ENCODE measurements around the gene CALR3. TPM values are rescaled to one million over a fixed set of nuclear protein-coding genes. Genes with fewer than 3 reads are reported as not detected.
"Not testable (repeated sequence)": the region's sequence is repeated elsewhere in the genome, so short reads cannot be mapped to it uniquely, and the experiment has no call there.

CALR3 gene
- total RNA-seq, 1 experiment from 2014 or later: 0.71 TPM

DNA sequence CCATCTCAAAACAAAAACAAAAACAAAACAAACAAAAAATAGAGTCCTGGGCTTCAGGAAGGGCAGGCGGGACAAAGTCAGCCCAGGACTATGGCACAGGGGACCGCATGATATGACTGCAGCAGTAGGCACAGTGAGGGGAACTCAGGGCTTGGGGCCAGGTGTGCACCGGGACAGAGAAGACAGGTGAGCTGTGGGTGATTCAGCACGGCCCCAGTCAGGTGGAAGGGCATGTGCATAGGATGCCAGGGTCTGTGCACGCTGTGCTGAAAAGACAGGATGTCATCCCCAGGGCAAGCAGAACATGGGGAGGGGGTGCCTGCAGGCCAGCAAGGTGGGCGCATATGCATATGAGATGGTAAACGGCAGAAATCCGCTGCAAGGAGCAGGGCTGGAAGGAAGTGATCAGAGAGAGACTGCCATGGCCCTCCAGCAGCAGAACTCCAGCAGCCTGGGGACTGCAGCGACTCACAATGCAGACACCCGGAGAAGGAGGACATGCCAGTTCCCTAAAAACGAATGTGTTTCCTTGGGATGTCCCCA, 39.2 kb downstream of the CALR3 start:
- Histone ChIP-seq H3K9me3 (ENCODE audit: low read length) (no peaks in the 10 kb centered on the region), H3K79me2 (ENCODE audit: low read length) (peaks cover 97% of the 10 kb centered on the region), H4K20me1 (ENCODE audit: insufficient read depth, low read depth, low read length) (peaks cover 19% of the 10 kb centered on the region; the same call in 1 of the 2 replicates), H3K27me3 (ENCODE audit: low read length) (no peaks in the 10 kb centered on the region), H2AFZ (ENCODE audit: low read length) (no peak overlapping the region), H3K4me3 (ENCODE audit: low read length) (no peak overlapping the region), H3K9ac (ENCODE audit: low read length) (peak overlapping the region; percentile 69), H3K9me2 (replicated peaks; ENCODE audit: insufficient read depth, low read length) (no peaks in the 10 kb centered on the region), H3K36me3 (ENCODE audit: insufficient read depth, low read length) (0 out of 2 replicates have a peak, but pooled peaks cover 2% of the 10 kb centered on the region), H3K4me1 (ENCODE audit: low read length) (peaks cover 63% of the 10 kb centered on the region), H3K27ac (ENCODE audit: low read length) (peak overlapping the region; percentile 88), H3K4me2 (ENCODE audit: low read depth, low read length, poor library complexity, severe bottlenecking) (peak overlapping the region; percentile 76)
- no peak for DNase-seq

DNA sequence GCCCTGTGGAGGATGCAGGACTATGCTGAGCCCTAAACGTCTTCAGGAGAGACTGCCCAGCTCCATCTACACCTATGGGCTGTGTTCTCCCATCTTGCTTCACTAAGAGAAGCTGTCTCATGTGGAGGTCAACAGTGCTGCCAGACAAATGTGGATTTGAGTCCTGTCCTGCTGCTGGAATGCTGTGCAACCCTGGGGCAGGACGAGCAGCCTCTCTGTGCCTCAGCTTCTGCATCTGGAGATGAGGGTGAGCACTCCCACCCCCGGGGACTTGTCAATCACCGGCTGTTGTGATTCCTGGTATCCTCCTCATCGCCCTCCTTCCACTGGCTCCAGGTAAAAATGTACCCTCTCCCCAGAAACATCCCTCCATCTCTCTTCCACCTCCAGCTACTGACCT, 40.5 kb downstream of the CALR3 start:
- Histone ChIP-seq H3K9ac (ENCODE audit: low read length) (no peak overlapping the region), H4K20me1 (ENCODE audit: insufficient read depth, low read depth, low read length) (peaks cover 15% of the 10 kb centered on the region; the same call in 1 of the 2 replicates), H3K4me1 (ENCODE audit: low read length) (peaks cover 63% of the 10 kb centered on the region)

DNA sequence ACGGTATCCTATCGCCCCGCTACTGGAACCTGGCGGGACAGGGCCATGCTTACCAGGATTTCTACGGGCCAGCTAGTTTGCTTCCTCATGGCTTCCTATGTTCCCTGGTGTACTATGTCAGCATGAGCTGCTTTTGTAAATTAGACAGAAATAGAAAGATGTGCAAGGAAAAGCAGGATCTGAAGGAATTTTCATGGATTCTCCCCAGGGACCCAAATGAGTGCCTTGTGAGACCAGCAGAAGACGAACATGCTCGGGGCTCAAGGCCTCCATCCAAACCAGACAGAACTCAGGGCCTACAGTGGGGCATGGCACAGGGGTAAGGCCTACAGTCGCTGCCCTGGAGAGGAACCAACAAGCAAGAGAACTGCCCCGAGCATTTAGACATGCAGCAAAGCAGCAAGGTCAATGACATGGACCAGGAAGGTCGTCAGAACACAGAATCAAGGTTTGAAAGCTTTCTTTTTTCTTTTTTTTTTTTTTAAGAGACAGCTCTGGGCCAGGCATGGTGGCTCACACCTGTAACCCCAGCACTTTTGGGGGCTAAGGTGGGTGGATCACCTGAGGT, 41.5 kb downstream of the CALR3 start:
- 0 out of 2 replicates have a peak, but pooled peaks cover 2% of the 10 kb centered on the region for H3K36me3 ChIP-seq (ENCODE audit: insufficient read depth, low read length)
- no peaks in the 10 kb centered on the region for H3K9me2 ChIP-seq (replicated peaks; ENCODE audit: insufficient read depth, low read length)
- no peak overlapping the region for H3K4me2 ChIP-seq (ENCODE audit: low read depth, low read length, poor library complexity, severe bottlenecking)
- DNase-seq: no peak
- peaks cover 14% of the 10 kb centered on the region; the same call in 1 of the 2 replicates for H4K20me1 ChIP-seq (ENCODE audit: insufficient read depth, low read depth, low read length)
- H3K79me2 ChIP-seq (ENCODE audit: low read length): peaks cover 97% of the 10 kb centered on the region
- H3K9ac ChIP-seq (ENCODE audit: low read length): no peak overlapping the region
- peaks cover 60% of the 10 kb centered on the region for H3K4me1 ChIP-seq (ENCODE audit: low read length)
- no peaks in the 10 kb centered on the region for H3K27me3 ChIP-seq (ENCODE audit: low read length)
- no peak overlapping the region for H2AFZ ChIP-seq (ENCODE audit: low read length)
- H3K27ac ChIP-seq (ENCODE audit: low read length): peak overlapping the region; percentile 21; the same call in 1 of the 2 replicates
- H3K9me3 ChIP-seq (ENCODE audit: low read length): no peaks in the 10 kb centered on the region
- H3K4me3 ChIP-seq (ENCODE audit: low read length): no peak overlapping the region

More for the DNA sequence above, 40.5 kb downstream of the CALR3 start:
- DNase-seq: no peak
- no peak overlapping the region for H3K4me3 ChIP-seq (ENCODE audit: low read length)
- H3K4me2 ChIP-seq (ENCODE audit: low read depth, low read length, poor library complexity, severe bottlenecking): no peak overlapping the region
- H3K79me2 ChIP-seq (ENCODE audit: low read length): peaks cover 97% of the 10 kb centered on the region
- 0 out of 2 replicates have a peak, but pooled peaks cover 2% of the 10 kb centered on the region for H3K36me3 ChIP-seq (ENCODE audit: insufficient read depth, low read length)
- no peak overlapping the region for H2AFZ ChIP-seq (ENCODE audit: low read length)
- H3K27me3 ChIP-seq (ENCODE audit: low read length): no peaks in the 10 kb centered on the region
- no peaks in the 10 kb centered on the region for H3K9me3 ChIP-seq (ENCODE audit: low read length)
- peak overlapping the region; percentile 88; the same call in 1 of the 2 replicates for H3K27ac ChIP-seq (ENCODE audit: low read length)
- no peaks in the 10 kb centered on the region for H3K9me2 ChIP-seq (replicated peaks; ENCODE audit: insufficient read depth, low read length)

DNA sequence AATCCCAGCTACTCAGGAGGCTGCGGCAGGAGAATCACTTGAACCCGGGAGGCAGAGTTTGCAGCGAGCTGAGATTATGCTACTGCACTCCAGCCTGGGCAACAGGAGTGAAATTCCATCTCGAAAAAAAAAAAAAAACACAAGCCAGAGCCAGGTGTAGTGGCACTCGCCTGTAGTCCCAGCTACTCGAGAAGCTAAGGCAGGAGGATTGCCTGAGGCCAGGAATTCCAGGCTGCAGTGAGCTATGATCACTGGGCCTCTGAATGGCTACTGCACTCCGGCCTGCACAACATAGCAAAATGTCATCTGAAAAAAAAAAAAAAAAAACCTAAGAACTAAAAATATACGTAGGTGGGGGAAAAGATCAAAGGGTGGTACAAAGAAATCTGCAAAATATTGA, 43.6 kb downstream of the CALR3 start:
- H3K9me2 ChIP-seq (replicated peaks; ENCODE audit: insufficient read depth, low read length): no peaks in the 10 kb centered on the region
- no peak overlapping the region for H3K4me2 ChIP-seq (ENCODE audit: low read depth, low read length, poor library complexity, severe bottlenecking)
- H3K4me1 ChIP-seq (ENCODE audit: low read length): peaks cover 60% of the 10 kb centered on the region
- no peaks in the 10 kb centered on the region for H3K27me3 ChIP-seq (ENCODE audit: low read length)
- H2AFZ ChIP-seq (ENCODE audit: low read length): no peak overlapping the region
- peaks cover 93% of the 10 kb centered on the region for H3K79me2 ChIP-seq (ENCODE audit: low read length)
- 0 out of 2 replicates have a peak, but pooled peaks cover 2% of the 10 kb centered on the region for H3K36me3 ChIP-seq (ENCODE audit: insufficient read depth, low read length)
- no peak overlapping the region for H3K4me3 ChIP-seq (ENCODE audit: low read length)
- DNase-seq: no peak
- peaks cover 9% of the 10 kb centered on the region; the same call in 1 of the 2 replicates for H4K20me1 ChIP-seq (ENCODE audit: insufficient read depth, low read depth, low read length)
- H3K9ac ChIP-seq (ENCODE audit: low read length): no peak overlapping the region
- H3K27ac ChIP-seq (ENCODE audit: low read length): peak overlapping the region; percentile 54
- H3K9me3 ChIP-seq (ENCODE audit: low read length): no peaks in the 10 kb centered on the region

DNA sequence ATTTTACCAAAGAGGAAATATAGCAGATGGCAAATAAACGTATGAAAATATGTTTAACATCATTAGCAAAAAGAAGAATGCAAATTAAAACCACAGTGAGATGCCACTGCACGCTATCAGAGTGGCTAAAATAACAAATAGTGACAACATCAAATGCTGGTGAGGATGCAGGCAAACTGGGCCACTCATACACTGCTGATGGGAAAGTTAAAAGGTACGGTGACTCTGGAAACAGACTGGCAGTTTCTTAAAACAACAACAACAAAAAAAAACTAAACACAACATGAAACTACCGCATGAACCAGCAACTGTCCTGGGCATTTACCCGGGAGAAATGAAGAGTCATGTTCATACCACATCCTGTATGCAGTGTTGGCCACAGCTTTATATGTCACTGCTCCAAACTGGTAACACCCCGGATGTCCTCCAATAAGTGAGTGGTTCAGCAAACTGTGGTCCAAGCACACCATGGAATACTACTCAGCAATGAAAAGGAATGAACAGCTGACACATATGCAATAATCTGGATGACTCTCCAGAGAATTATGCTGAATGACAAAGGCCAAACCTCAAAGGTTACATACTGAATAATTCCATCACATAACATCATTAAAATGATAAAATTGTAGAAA, 46.5 kb downstream of the CALR3 start:
- Histone ChIP-seq H3K27ac (ENCODE audit: low read length) (peak overlapping the region; percentile 99), H3K4me3 (ENCODE audit: low read length) (no peak overlapping the region), H3K9me2 (replicated peaks; ENCODE audit: insufficient read depth, low read length) (no peaks in the 10 kb centered on the region), H3K79me2 (ENCODE audit: low read length) (peaks cover 71% of the 10 kb centered on the region), H3K4me1 (ENCODE audit: low read length) (peaks cover 78% of the 10 kb centered on the region), H3K36me3 (ENCODE audit: insufficient read depth, low read length) (no peaks in the 10 kb centered on the region), H3K9me3 (ENCODE audit: low read length) (no peaks in the 10 kb centered on the region), H4K20me1 (ENCODE audit: insufficient read depth, low read depth, low read length) (no peaks in the 10 kb centered on the region; the same call in 1 of the 2 replicates), H3K27me3 (ENCODE audit: low read length) (no peaks in the 10 kb centered on the region), H3K9ac (ENCODE audit: low read length) (no peak overlapping the region), H3K4me2 (ENCODE audit: low read depth, low read length, poor library complexity, severe bottlenecking) (no peak overlapping the region), H2AFZ (ENCODE audit: low read length) (no peak overlapping the region)
- DNase-seq: no peak

DNA sequence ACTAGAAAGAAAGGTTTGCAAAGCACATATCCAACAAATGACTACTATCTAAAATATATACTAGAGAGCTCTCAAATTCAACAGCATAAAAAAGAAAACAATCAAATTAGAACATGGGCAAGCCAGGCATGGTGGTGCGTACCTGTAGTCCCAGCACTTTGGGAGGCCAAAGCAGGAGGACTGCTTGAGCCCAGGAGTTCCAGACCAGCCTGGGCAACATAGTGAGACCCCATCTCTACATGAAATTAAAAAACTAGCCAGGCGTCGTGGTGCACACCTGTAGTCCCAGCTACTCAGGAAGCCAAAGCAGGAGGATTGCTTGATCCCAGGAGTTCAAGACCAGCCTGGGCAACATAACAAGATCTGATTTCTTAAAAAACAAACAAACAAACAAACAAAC, 47.1 kb downstream of the CALR3 start:
- H3K9ac ChIP-seq (ENCODE audit: low read length); H3K9me3 ChIP-seq (ENCODE audit: low read length); H3K27me3 ChIP-seq (ENCODE audit: low read length); H2AFZ ChIP-seq (ENCODE audit: low read length); H3K4me2 ChIP-seq (ENCODE audit: low read depth, low read length, poor library complexity, severe bottlenecking); H3K9me2 ChIP-seq (replicated peaks; ENCODE audit: insufficient read depth, low read length); H3K36me3 ChIP-seq (ENCODE audit: insufficient read depth, low read length); H3K4me3 ChIP-seq (ENCODE audit: low read length); H4K20me1 ChIP-seq (ENCODE audit: insufficient read depth, low read depth, low read length); DNase-seq: not testable (repeated sequence)
- Histone ChIP-seq H3K4me1 (ENCODE audit: low read length) (peaks cover 78% of the 10 kb centered on the region), H3K27ac (ENCODE audit: low read length) (peak overlapping the region; percentile 99), H3K79me2 (ENCODE audit: low read length) (peaks cover 65% of the 10 kb centered on the region)

DNA sequence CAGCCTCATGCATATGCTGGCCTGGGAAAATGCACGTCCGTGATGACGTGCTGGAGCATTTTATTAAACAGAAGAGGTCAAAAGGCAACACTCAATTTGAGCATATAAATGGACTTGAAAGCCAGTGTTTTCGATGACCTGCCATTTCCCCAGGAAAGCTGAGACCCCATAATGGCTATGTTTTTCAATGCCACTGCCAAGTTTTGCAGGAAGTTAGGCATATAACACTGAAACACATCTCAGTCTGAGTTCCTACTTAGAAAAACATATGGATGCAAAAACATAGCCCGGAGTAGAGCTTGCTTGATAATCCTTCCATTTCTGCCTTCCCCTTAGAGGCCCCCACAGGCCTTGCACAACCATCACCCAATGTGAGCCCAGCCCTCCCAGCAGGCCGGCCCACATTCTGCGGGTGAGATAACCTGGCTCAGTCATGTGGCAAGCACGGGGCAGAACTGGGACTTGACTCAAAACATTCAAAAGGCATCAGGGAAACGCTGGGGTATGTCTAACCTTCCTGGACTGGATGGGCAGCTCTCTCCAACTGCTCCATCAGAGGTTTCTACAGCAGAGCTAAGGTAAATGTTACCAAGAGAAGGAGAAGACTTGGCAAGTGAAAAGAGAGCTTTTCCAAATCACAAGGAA, 49.1 kb downstream of the CALR3 start:
- Histone ChIP-seq H3K9me2 (replicated peaks; ENCODE audit: insufficient read depth, low read length) (no peaks in the 10 kb centered on the region), H3K27me3 (ENCODE audit: low read length) (no peaks in the 10 kb centered on the region), H3K9me3 (ENCODE audit: low read length) (no peaks in the 10 kb centered on the region), H2AFZ (ENCODE audit: low read length) (no peak overlapping the region), H3K9ac (ENCODE audit: low read length) (peak overlapping the region; percentile 86), H4K20me1 (ENCODE audit: insufficient read depth, low read depth, low read length) (no peaks in the 10 kb centered on the region; the same call in 1 of the 2 replicates), H3K27ac (ENCODE audit: low read length) (peak overlapping the region; percentile 99), H3K4me3 (ENCODE audit: low read length) (peak overlapping the region; percentile 49), H3K4me2 (ENCODE audit: low read depth, low read length, poor library complexity, severe bottlenecking) (peak overlapping the region; percentile 73), H3K79me2 (ENCODE audit: low read length) (peaks cover 58% of the 10 kb centered on the region), H3K36me3 (ENCODE audit: insufficient read depth, low read length) (no peaks in the 10 kb centered on the region), H3K4me1 (ENCODE audit: low read length) (peaks cover 92% of the 10 kb centered on the region)
- DNase-seq: peak; percentile 94
